GM23338 (cell line): ENCODE results near the gene SCO2. TPM values are rescaled to one million over a fixed set of nuclear protein-coding genes. Genes with fewer than 3 reads are reported as not detected.

Source experiments
- ATAC-seq: fragments of 200-7000 bp; cut with Tn5 transposase; 3 replicates; pipeline ENCODE4 v1.9.1; 2020
- DNase-seq: peaks from one replicate; pipeline ENCODE4 v3.0.0-alpha.2; 2015; ENCODE audit warnings: low spot score
- H2AFZ ChIP-seq: fragments of 200-600 bp; sonication (generic); 2 replicates; pipeline ENCODE4 v1.8.0; 2016; ENCODE audit warnings: antibody characterized with exemption, mild to moderate bottlenecking, moderate library complexity
- H3F3A ChIP-seq: fragments of 200-600 bp; sonication (generic); replicated peaks from 2 replicates; pipeline ENCODE4 v1.8.0; 2017; ENCODE audit warnings: antibody characterized with exemption, mixed run types, low read depth
- H3K27ac ChIP-seq: fragments of 200-600 bp; sonication (generic); 2 replicates; pipeline ENCODE4 v1.6.1; 2016; ENCODE audit warnings: low read depth
- H3K27me3 ChIP-seq: fragments of 200-600 bp; sonication (generic); 2 replicates; pipeline ENCODE4 v1.8.0; 2016; ENCODE audit warnings: mild to moderate bottlenecking, mixed run types, moderate library complexity; ENCODE audit not compliant: insufficient read depth
- H3K36me3 ChIP-seq: fragments of 200-600 bp; sonication (generic); 2 replicates; pipeline ENCODE4 v1.8.0; 2016; ENCODE audit warnings: mild to moderate bottlenecking; ENCODE audit not compliant: insufficient read depth
- H3K4me1 ChIP-seq: fragments of 200-600 bp; sonication (generic); 2 replicates; pipeline ENCODE4 v1.8.0; 2016; ENCODE audit warnings: mild to moderate bottlenecking, moderate library complexity; ENCODE audit not compliant: insufficient read depth
- H3K4me2 ChIP-seq: fragments of 200-600 bp; sonication (generic); 2 replicates; pipeline ENCODE4 v1.7.1; 2017; ENCODE audit warnings: mixed run types
- H3K4me3 ChIP-seq: fragments of 200-600 bp; sonication (generic); 2 replicates; pipeline ENCODE4 v1.6.1; 2016; ENCODE audit warnings: mixed run types
- H3K79me2 ChIP-seq: fragments of 200-600 bp; sonication (generic); replicated peaks from 2 replicates; pipeline ENCODE4 v1.8.0; 2017; ENCODE audit warnings: mild to moderate bottlenecking; ENCODE audit not compliant: insufficient read depth
- H3K9me2 ChIP-seq: fragments of 200-600 bp; sonication (generic); 2 replicates; pipeline ENCODE4 v1.8.0; 2017; ENCODE audit not compliant: insufficient read depth
- H4K20me1 ChIP-seq: fragments of 200-600 bp; sonication (generic); replicated peaks from 2 replicates; pipeline ENCODE4 v1.8.0; 2017; ENCODE audit warnings: mild to moderate bottlenecking; ENCODE audit not compliant: insufficient read depth
- H3K27ac Mint-ChIP-seq: 2 replicates; pipeline ENCODE4 v1.8.0; 2020; ENCODE audit warnings: inconsistent platforms, mild to moderate bottlenecking, moderate library complexity, mixed read lengths
- H3K27me3 Mint-ChIP-seq: 3 replicates; pipeline ENCODE4 v1.8.0; 2022; ENCODE audit warnings: low read depth, mild to moderate bottlenecking, moderate library complexity, mixed read lengths, inconsistent platforms; ENCODE audit not compliant: insufficient read depth, poor library complexity
- H3K36me3 Mint-ChIP-seq: 3 replicates; pipeline ENCODE4 v1.8.0; 2021; ENCODE audit warnings: low read depth, mild to moderate bottlenecking, inconsistent platforms, moderate library complexity, mixed read lengths
- H3K4me1 Mint-ChIP-seq: 3 replicates; pipeline ENCODE4 v1.8.0; 2020; ENCODE audit warnings: mild to moderate bottlenecking, inconsistent platforms, mixed read lengths
- H3K4me3 Mint-ChIP-seq: 3 replicates; pipeline ENCODE4 v1.8.0; 2021; ENCODE audit warnings: moderate library complexity, mild to moderate bottlenecking, inconsistent platforms, mixed read lengths
- H3K9me3 Mint-ChIP-seq: 3 replicates; pipeline ENCODE4 v1.8.0; 2020; ENCODE audit warnings: moderate library complexity, mild to moderate bottlenecking, inconsistent platforms, mixed read lengths
- CREB1 ChIP-seq: fragments of 250-450 bp; sonication (Bioruptor Pico); IDR thresholded peaks from 2 replicates; pipeline ENCODE4 v1.5.0; 2020; ENCODE audit warnings: low read depth, mild to moderate bottlenecking, moderate library complexity
- CTCF ChIP-seq, 2 experiments: fragments of 200-600 bp in 1 of 2; sonication (generic) in 1 of 2; conservative IDR thresholded peaks; 2 replicates each; pipeline versions ENCODE4 v1.5.1 to v1.6.1; 2016 to 2017; ENCODE audit warnings: antibody characterized with exemption in 2 of 2, low read depth in 2 of 2, mild to moderate bottlenecking in 2 of 2, moderate library complexity in 1 of 2
- ETS1 ChIP-seq: IDR thresholded peaks from 2 replicates; pipeline ENCODE4 v1.6.1; 2016; ENCODE audit warnings: antibody characterized with exemption
- EZH2 ChIP-seq: fragments of 200-600 bp; sonication (generic); IDR thresholded peaks from one replicate; pipeline ENCODE4 v1.8.0; 2017; ENCODE audit warnings: antibody characterized with exemption, mild to moderate bottlenecking, low read depth; ENCODE audit not compliant: unreplicated experiment
- EZH2phosphoT487 ChIP-seq: fragments of 200-600 bp; sonication (generic); IDR thresholded peaks from one replicate; pipeline ENCODE4 v1.8.1; 2018; ENCODE audit warnings: antibody characterized with exemption; ENCODE audit not compliant: unreplicated experiment
- POLR2AphosphoS5 ChIP-seq: IDR thresholded peaks from 2 replicates; pipeline ENCODE4 v1.6.1; 2016; ENCODE audit warnings: antibody characterized with exemption, low read depth
- REST ChIP-seq: IDR thresholded peaks from one replicate; pipeline ENCODE4 v1.6.1; 2018; ENCODE audit warnings: antibody characterized with exemption; ENCODE audit not compliant: unreplicated experiment
- ZNF114 ChIP-seq: fragments of 250-450 bp; sonication (Bioruptor Pico); IDR thresholded peaks from 2 replicates; pipeline ENCODE4 v1.5.0; 2020; ENCODE audit warnings: mild to moderate bottlenecking, moderate library complexity
- polyA plus RNA-seq: library from polyadenylated mRNA; unstranded; fragments of >200 nt; fragmentation: Nextera tagmentation; extraction: Ambion mirVana; gene quantifications from 2 replicates; pipeline ENCODE4 v1.2.1, GENCODE V29; 2016
- total RNA-seq: library from RNA; depleted of rRNA; stranded (reverse); fragments of >200 nt; shearing (Covaris generic); gene quantifications from 2 replicates; pipeline ENCODE4 v1.2.3, GENCODE V29; 2014

Gene SCO2
- total and polyA plus RNA-seq, 2 experiments from 2014 or later = 2.6 to 4.9 TPM

- no peak for TF ChIP-seq REST
These were observed 44.6 kb upstream of the SCO2 start (continued) for GRCh38 chr22:50569896-50570535.

- Histone ChIP-seq H3K27ac (no peak overlapping the region), H3K4me3 (no peak overlapping the region), H3K9me2 (no peaks in the 10 kb centered on the region), H3K27me3 (peaks cover 7% of the 10 kb centered on the region; the same call in 1 of the 2 replicates), H3F3A (no peaks in the 10 kb centered on the region), H2AFZ (no peak overlapping the region), H3K4me2 (no peak overlapping the region), H3K4me1 (no peaks in the 10 kb centered on the region), H3K36me3 (no peaks in the 10 kb centered on the region), H3K79me2 (no peaks in the 10 kb centered on the region), H4K20me1 (no peaks in the 10 kb centered on the region)
- no peak for TF ChIP-seq ETS1
- no peak for TF ChIP-seq ZNF114 (CRISPR knock-in tag)
- TF ChIP-seq CTCF (conservative IDR thresholded peaks at IDR 0.05; ENCODE audit: low read depth in 2 of 2) = no peak
- no peak for TF ChIP-seq EZH2
- no peak for TF ChIP-seq CREB1 (CRISPR knock-in tag)
- no peak for TF ChIP-seq POLR2AphosphoS5
- no peak for TF ChIP-seq EZH2phosphoT487
- no peak for ATAC-seq
- H3K4me3 Mint-ChIP-seq = no peak overlapping the region
- peaks cover 38% of the 10 kb centered on the region for H3K36me3 Mint-ChIP-seq
- no peak overlapping the region for H3K27ac Mint-ChIP-seq
- no peak for DNase-seq
- H3K4me1 Mint-ChIP-seq = no peaks in the 10 kb centered on the region
- H3K27me3 Mint-ChIP-seq = peaks cover 7% of the 10 kb centered on the region
- no peaks in the 10 kb centered on the region for H3K9me3 Mint-ChIP-seq
These were observed 43.7 kb upstream of the SCO2 start for GRCh38 chr22:50569041-50569459.
